ENCODE measurements around the gene LINGO1. TPM values are rescaled to one million over a fixed set of nuclear protein-coding genes. Genes with fewer than 3 reads are reported as not detected.

Gene LINGO1
- polyA plus RNA-seq, 3 donors: not detected

- no peak overlapping the region for H3K27ac ChIP-seq (ENCODE audit: low read depth in 1 of 2, low read length in 2 of 2)
- no peaks in the 10 kb centered on the region for H3K36me3 Mint-ChIP-seq
- no peaks in the 10 kb centered on the region for H4K20me1 ChIP-seq (ENCODE audit: insufficient read depth, low read length)
- 97% methylated on average over 10 of the region's 14 CpGs for WGBS (ENCODE audit: insufficient coverage)
- H3K4me3 ChIP-seq (replicated peaks in 1 of 3; ENCODE audit: low read depth in 2 of 3, low read length in 3 of 3): no peak overlapping the region
- intact Hi-C loops (cut with micrococcal nuclease): no loop called here
- no peak for TF ChIP-seq CTCF (IDR thresholded peaks at IDR 0.05)
- H3K9me3 Mint-ChIP-seq: peaks cover 0 to 2% (median 0%) of the 10 kb centered on the region in 7 donors
- H3K79me2 ChIP-seq (ENCODE audit: insufficient read depth, low read length): no peaks in the 10 kb centered on the region
- H3K27me3 ChIP-seq (ENCODE audit: control insufficient read depth in 2 of 2, insufficient read depth in 2 of 2, low read length in 2 of 2): no peaks in the 10 kb centered on the region
- no peak overlapping the region for H3K4me2 ChIP-seq (replicated peaks; ENCODE audit: extremely low read depth, low read length, poor library complexity, severe bottlenecking)
- no peak for DNase-seq
- no peak overlapping the region for H3K4me3 Mint-ChIP-seq
- H3K9ac ChIP-seq (ENCODE audit: insufficient read depth, low read length, poor library complexity, severe bottlenecking): no peak overlapping the region
- no peaks in the 10 kb centered on the region for H3K9me3 ChIP-seq (replicated peaks in 1 of 2; ENCODE audit: control insufficient read depth in 1 of 2, insufficient read depth in 1 of 2, low read length in 2 of 2)
- no peaks in the 10 kb centered on the region for H3K36me3 ChIP-seq (replicated peaks in 1 of 2; ENCODE audit: control insufficient read depth in 1 of 2, insufficient read depth in 2 of 2, low read length in 2 of 2)
- peaks cover 8 to 9% of the 10 kb centered on the region in 2 donors for H3K4me1 ChIP-seq (ENCODE audit: control insufficient read depth in 1 of 2, insufficient read depth in 2 of 2, low read length in 2 of 2)
- H3K27me3 Mint-ChIP-seq (ENCODE audit: low read depth in 3 of 3): peaks cover 5 to 7% (median 5%) of the 10 kb centered on the region in 3 donors
- peak overlapping the region in 1 of 7 donors; percentile 16 for H3K27ac Mint-ChIP-seq
- H3K4me1 Mint-ChIP-seq: peaks cover 11% of the 10 kb centered on the region
- no peak overlapping the region for H2AFZ ChIP-seq (ENCODE audit: insufficient read depth, low read depth, low read length, poor library complexity, severe bottlenecking)
These were observed 64.4 kb downstream of the LINGO1 start for GRCh38 chr15:77568014-77568972.

- no peak for DNase-seq
- H3K4me2 ChIP-seq (replicated peaks; ENCODE audit: extremely low read depth, low read length, poor library complexity, severe bottlenecking): no peak overlapping the region
- no peak overlapping the region for H2AFZ ChIP-seq (ENCODE audit: insufficient read depth, low read depth, low read length, poor library complexity, severe bottlenecking)
- peaks cover 8 to 9% of the 10 kb centered on the region in 2 donors for H3K4me1 ChIP-seq (ENCODE audit: control insufficient read depth in 1 of 2, insufficient read depth in 2 of 2, low read length in 2 of 2)
- Mint-ChIP-seq H3K9me3 (peaks cover 0 to 2% (median 0%) of the 10 kb centered on the region in 7 donors), H3K27ac (no peak overlapping the region), H3K27me3 (ENCODE audit: low read depth in 3 of 3) (peaks cover 5% of the 10 kb centered on the region in 3 donors), H3K36me3 (no peaks in the 10 kb centered on the region), H3K4me3 (no peak overlapping the region), H3K4me1 (peaks cover 11% of the 10 kb centered on the region)
- TF ChIP-seq CTCF (IDR thresholded peaks at IDR 0.05): no peak
- no peak overlapping the region for H3K27ac ChIP-seq (ENCODE audit: low read depth in 1 of 2, low read length in 2 of 2)
- H3K9me3 ChIP-seq (replicated peaks in 1 of 2; ENCODE audit: control insufficient read depth in 1 of 2, insufficient read depth in 1 of 2, low read length in 2 of 2): no peaks in the 10 kb centered on the region
- no peaks in the 10 kb centered on the region for H3K27me3 ChIP-seq (ENCODE audit: control insufficient read depth in 2 of 2, insufficient read depth in 2 of 2, low read length in 2 of 2)
- H3K9ac ChIP-seq (ENCODE audit: insufficient read depth, low read length, poor library complexity, severe bottlenecking): no peak overlapping the region
- H4K20me1 ChIP-seq (ENCODE audit: insufficient read depth, low read length): no peaks in the 10 kb centered on the region
- 91% methylated on average over 6 of the region's 10 CpGs for WGBS (ENCODE audit: insufficient coverage)
- no peak overlapping the region for H3K4me3 ChIP-seq (replicated peaks in 1 of 3; ENCODE audit: low read depth in 2 of 3, low read length in 3 of 3)
- intact Hi-C loops (cut with micrococcal nuclease): no loop called here
- no peaks in the 10 kb centered on the region for H3K79me2 ChIP-seq (ENCODE audit: insufficient read depth, low read length)
- no peaks in the 10 kb centered on the region for H3K36me3 ChIP-seq (replicated peaks in 1 of 2; ENCODE audit: control insufficient read depth in 1 of 2, insufficient read depth in 2 of 2, low read length in 2 of 2)
These were observed 65.5 kb downstream of the LINGO1 start for GRCh38 chr15:77567202-77567601.

All from CD14-positive monocyte (primary cell).